A549 (cell line): ENCODE results near the gene PRSS21. TPM values are rescaled to one million over a fixed set of nuclear protein-coding genes. Genes with fewer than 3 reads are reported as not detected.

Source experiments
- ATAC-seq, 2 experiments: fragments of 200-7000 bp in 1 of 2; fragments of >200 bp in 1 of 2; cut with Nextera tagmentation in 1 of 2; cut with Tn5 transposase in 1 of 2; 3 replicates each; pipeline versions ENCODE4 v1.8.0 to v1.9.1; 2018 to 2020; ENCODE audit warnings: mild to moderate bottlenecking in 1 of 2, moderate library complexity in 1 of 2
- CTCF ChIA-PET: fragments of 300-600 bp; sonication (Branson Sonifier 250); formaldehyde crosslinking; extraction: SDS; loops from one replicate; lab custom pipeline; 2021; ENCODE audit warnings: antibody characterized with exemption, inconsistent platforms; lab: Yijun Ruan, JAX
- POLR2A ChIA-PET: fragments of 350-600 bp; formaldehyde crosslinking; extraction: SDS; loops from one replicate; lab custom pipeline; 2021; ENCODE audit warnings: antibody characterized with exemption, inconsistent platforms; lab: Yijun Ruan, JAX
- DNase-seq, 2 experiments: peaks; one replicate each; pipeline versions ENCODE4 v3.0.0 to v3.0.0-alpha.2; 2011 to 2016; ENCODE audit warnings: low read depth in 1 of 2, low spot score in 1 of 2
- FAIRE-seq: peaks from 2 replicates; lab custom pipeline; 2011; peaks lifted over from hg19 to GRCh38; lab: Jason Lieb, UNC
- H3K27ac ChIP-seq, 2 experiments: fragments of >200 bp; sonication (Bioruptor Twin); formaldehyde crosslinking; 3 replicates each; pipeline ENCODE4 v1.5.1; 2016 to 2017
- H3K4me1 ChIP-seq: fragments of >200 bp; sonication (Bioruptor Twin); formaldehyde crosslinking; 3 replicates; pipeline ENCODE4 v1.6.1; 2016
- H3K4me2 ChIP-seq: fragments of >200 bp; sonication (Bioruptor Twin); formaldehyde crosslinking; 3 replicates; pipeline ENCODE4 v1.6.1; 2016
- H3K4me3 ChIP-seq: fragments of >200 bp; sonication (Bioruptor Twin); formaldehyde crosslinking; 3 replicates; pipeline ENCODE4 v1.5.1; 2016
- H3K9me3 ChIP-seq: fragments of >200 bp; sonication (Bioruptor Twin); formaldehyde crosslinking; 3 replicates; pipeline ENCODE4 v1.6.1; 2016
- CBX2 ChIP-seq: fragments of 200-600 bp; sonication (generic); IDR thresholded peaks from 2 replicates; pipeline ENCODE4 v1.6.1; 2016; ENCODE audit warnings: low read depth, mild to moderate bottlenecking, borderline replicate concordance
- CHD2 ChIP-seq: fragments of 150-350 bp; IDR thresholded peaks from 2 replicates; pipeline ENCODE4 v1.6.1; 2014; ENCODE audit warnings: low read length; ENCODE audit not compliant: partially characterized antibody
- EP300 ChIP-seq, 2 experiments: fragments of >200 bp; sonication (Bioruptor Twin); formaldehyde crosslinking; IDR thresholded peaks; 2 replicates in 1 of 2; 3 replicates in 1 of 2; pipeline ENCODE4 v1.6.1; 2016 to 2017
- ESRRA ChIP-seq: fragments of 150-350 bp; IDR thresholded peaks from 2 replicates; pipeline ENCODE4 v1.6.1; 2014; ENCODE audit warnings: mild to moderate bottlenecking, low read length, borderline replicate concordance
- GATA3 ChIP-seq: IDR thresholded peaks from 2 replicates; pipeline ENCODE4 v1.6.1; 2012; ENCODE audit warnings: borderline replicate concordance
- HOXB13 ChIP-seq: fragments of 250-450 bp; sonication (Bioruptor Pico); IDR thresholded peaks from 2 replicates; pipeline ENCODE4 v1.5.0; 2020; ENCODE audit warnings: low read depth, mild to moderate bottlenecking, moderate library complexity
- POLR2AphosphoS2 ChIP-seq: conservative IDR thresholded peaks from 2 replicates; pipeline ENCODE4 v1.6.1; 2012; ENCODE audit warnings: low read length, improper control_type of control experiment, inconsistent platforms
- RARB ChIP-seq: fragments of 250-450 bp; sonication (Bioruptor Pico); IDR thresholded peaks from 2 replicates; pipeline ENCODE4 v1.8.0; 2021; ENCODE audit warnings: mild to moderate bottlenecking, moderate library complexity
- SMC3 ChIP-seq: fragments of >200 bp; sonication (Bioruptor Twin); formaldehyde crosslinking; IDR thresholded peaks from 3 replicates; pipeline ENCODE4 v1.6.1; 2018; ENCODE audit warnings: inconsistent platforms
- SREBF2 ChIP-seq: fragments of 450-650 bp; IDR thresholded peaks from 2 replicates; pipeline ENCODE4 v1.6.1; 2014; ENCODE audit warnings: mild to moderate bottlenecking, moderate library complexity
- TFCP2L1 ChIP-seq: fragments of 250-450 bp; sonication (Bioruptor Pico); IDR thresholded peaks from 2 replicates; pipeline ENCODE4 v1.5.0; 2021; ENCODE audit warnings: mild to moderate bottlenecking
- TP53 ChIP-seq: fragments of 250-450 bp; sonication (Bioruptor Pico); IDR thresholded peaks from 2 replicates; pipeline ENCODE4 v1.5.0; 2021; ENCODE audit warnings: mild to moderate bottlenecking, moderate library complexity
- ZC3H11A ChIP-seq: fragments of 450-650 bp; IDR thresholded peaks from 2 replicates; pipeline ENCODE4 v1.6.1; 2014; ENCODE audit warnings: antibody characterized with exemption, mild to moderate bottlenecking
- WGBS: methylation state at CpG from one replicate; pipeline ENCODE4 v1.1.6; 2017; ENCODE audit errors: missing lambda C conversion rate; 5-methylcytosine and 5-hydroxymethylcytosine counted together
- polyA plus RNA-seq, 4 experiments: library from polyadenylated mRNA; depleted of rRNA in 3 of 4; stranded (reverse); fragments of >200 nt; fragmentation: RNase III in 1 of 4; extraction: RNeasy Plus Mini Kit Qiagen cat#74134 plus additional on column Dnase treatment in 1 of 4; gene quantifications; 2 replicates in 3 of 4; 3 replicates in 1 of 4; pipeline ENCODE4 v1.2.3, GENCODE V29; 2011 to 2017
- TF ChIP-seq, protein P1 (sequence below): fragments of >200 bp; sonication (Bioruptor Twin); formaldehyde crosslinking; IDR thresholded peaks from 3 replicates; pipeline ENCODE4 v1.5.1; 2016
- TF ChIP-seq, protein P2 (sequence below): fragments of 250-450 bp; sonication (Bioruptor Pico); IDR thresholded peaks from 2 replicates; pipeline ENCODE4 v1.5.0; 2021; ENCODE audit warnings: mild to moderate bottlenecking, moderate library complexity, borderline replicate concordance

Gene PRSS21
- polyA plus RNA-seq, 2 of the 4 experiments (the other 2 are of a cell fraction), result 0.12 to 0.23 TPM

DNA sequence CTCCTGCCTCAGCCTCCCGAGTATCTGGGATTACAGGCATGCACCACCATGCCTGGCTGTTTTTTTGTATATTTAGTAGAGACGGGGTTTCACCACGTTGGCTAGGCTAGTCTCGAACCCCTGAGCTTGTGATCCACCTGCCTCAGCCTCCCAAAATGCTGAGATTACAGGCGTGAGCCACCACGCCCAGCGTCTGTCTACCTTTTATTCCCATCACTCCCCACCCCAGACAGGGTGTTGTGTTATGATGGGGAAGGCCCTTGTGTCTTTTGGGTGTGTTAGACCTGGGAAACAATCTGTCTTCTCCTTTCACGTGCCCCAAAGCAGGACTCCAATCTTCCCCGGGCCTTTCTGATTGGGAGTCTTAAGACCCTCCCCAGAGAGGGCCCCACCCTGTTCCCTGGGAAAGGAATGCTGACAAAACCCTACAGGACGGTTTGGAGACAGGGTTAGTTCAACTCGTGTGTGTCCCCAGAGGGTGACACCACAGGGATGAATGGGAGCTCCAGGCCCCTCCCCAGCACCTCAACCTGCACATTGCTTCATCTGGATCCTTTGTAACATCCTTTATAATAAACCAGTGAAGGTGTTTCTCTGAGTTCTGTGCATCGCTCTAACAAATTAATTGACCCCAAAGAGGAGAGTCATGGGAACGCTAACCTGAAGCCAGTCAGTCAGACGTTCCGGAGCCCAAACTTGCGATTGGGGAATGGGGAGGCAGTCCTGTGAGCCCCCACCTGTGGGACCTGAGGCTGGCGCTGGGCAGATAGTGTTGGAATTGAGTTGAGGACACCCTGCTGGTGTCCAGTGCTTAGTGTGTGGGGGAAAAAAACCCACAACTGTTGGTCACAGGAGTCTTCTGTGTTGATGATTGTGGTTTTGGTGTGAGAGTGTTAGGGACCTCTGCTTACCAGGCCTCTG, 36.8 kb upstream of the PRSS21 start:
- no peak for DNase-seq
- H3K4me2 ChIP-seq, result no peak overlapping the region
- ChIA-PET CTCF (interaction anchor here (0.8 to 3.2 kb wide), 3 partner anchors 9 to 88 kb away, joined by 3 to 11 read pairs (median 4); no protein-coding TSS in a partner anchor), POLR2A (no interaction called here)
- ATAC-seq, result no peak
- TF ChIP-seq POLR2AphosphoS2, result no peak
- TF ChIP-seq EP300 (IDR thresholded peaks at IDR 0.05), result no peak
- TF ChIP-seq TFCP2L1 (CRISPR knock-in tag), result no peak
- TF ChIP-seq, protein P1, sequence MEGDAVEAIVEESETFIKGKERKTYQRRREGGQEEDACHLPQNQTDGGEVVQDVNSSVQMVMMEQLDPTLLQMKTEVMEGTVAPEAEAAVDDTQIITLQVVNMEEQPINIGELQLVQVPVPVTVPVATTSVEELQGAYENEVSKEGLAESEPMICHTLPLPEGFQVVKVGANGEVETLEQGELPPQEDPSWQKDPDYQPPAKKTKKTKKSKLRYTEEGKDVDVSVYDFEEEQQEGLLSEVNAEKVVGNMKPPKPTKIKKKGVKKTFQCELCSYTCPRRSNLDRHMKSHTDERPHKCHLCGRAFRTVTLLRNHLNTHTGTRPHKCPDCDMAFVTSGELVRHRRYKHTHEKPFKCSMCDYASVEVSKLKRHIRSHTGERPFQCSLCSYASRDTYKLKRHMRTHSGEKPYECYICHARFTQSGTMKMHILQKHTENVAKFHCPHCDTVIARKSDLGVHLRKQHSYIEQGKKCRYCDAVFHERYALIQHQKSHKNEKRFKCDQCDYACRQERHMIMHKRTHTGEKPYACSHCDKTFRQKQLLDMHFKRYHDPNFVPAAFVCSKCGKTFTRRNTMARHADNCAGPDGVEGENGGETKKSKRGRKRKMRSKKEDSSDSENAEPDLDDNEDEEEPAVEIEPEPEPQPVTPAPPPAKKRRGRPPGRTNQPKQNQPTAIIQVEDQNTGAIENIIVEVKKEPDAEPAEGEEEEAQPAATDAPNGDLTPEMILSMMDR, result no peak
- TF ChIP-seq TP53 (CRISPR knock-in tag), result no peak
- TF ChIP-seq ZC3H11A, result no peak
- TF ChIP-seq, protein P2, sequence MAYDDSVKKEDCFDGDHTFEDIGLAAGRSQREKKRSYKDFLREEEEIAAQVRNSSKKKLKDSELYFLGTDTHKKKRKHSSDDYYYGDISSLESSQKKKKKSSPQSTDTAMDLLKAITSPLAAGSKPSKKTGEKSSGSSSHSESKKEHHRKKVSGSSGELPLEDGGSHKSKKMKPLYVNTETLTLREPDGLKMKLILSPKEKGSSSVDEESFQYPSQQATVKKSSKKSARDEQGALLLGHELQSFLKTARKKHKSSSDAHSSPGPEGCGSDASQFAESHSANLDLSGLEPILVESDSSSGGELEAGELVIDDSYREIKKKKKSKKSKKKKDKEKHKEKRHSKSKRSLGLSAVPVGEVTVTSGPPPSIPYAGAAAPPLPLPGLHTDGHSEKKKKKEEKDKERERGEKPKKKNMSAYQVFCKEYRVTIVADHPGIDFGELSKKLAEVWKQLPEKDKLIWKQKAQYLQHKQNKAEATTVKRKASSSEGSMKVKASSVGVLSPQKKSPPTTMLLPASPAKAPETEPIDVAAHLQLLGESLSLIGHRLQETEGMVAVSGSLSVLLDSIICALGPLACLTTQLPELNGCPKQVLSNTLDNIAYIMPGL, result no peak
- no peak for TF ChIP-seq RARB (CRISPR knock-in tag)
- no peak for TF ChIP-seq SREBF2
- TF ChIP-seq CBX2, result no peak
- peaks cover 16% of the 10 kb centered on the region for H3K4me1 ChIP-seq
- FAIRE-seq, result no peak
- no peak overlapping the region for H3K27ac ChIP-seq
- no peaks in the 10 kb centered on the region for H3K9me3 ChIP-seq
- 78% methylated on average over 17 of the region's 17 CpGs for WGBS
- H3K4me3 ChIP-seq, result no peak overlapping the region

DNA sequence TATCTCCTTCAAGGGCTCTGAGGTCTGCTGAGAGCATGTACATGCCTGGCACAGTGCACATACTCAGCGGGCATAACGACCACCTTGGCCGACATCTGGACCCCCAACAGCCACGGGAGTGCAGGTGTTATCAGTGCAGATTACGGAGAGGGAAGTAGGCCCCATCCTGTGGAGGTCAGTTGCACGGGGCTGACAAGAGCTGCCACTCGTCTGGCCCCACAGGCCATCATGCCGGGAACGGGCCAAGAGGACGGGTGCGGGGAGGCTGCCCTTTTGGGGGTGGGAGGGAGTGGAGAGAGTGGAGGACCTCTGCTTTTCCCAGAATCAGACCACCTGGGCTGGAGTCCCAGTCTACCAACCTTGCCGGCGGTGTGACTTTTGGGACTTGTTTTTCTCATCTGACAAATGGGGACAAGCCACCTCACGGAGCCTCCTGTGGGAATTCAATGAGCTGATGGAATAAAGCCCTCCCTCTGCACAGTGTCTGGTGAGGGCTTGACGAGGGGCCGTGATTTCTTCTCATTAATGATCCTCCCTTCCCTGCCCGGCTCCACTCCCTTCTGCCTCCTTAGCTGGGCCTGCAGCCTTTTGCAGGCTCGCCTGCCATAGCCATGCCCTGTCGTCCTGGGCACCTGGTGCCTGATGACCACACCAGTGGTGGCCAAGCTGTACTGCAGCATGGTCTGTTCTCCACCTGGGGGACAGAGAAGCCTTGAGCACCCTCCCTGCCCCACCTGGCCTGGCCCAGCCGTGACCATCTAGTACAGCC, 34.3 kb upstream of the PRSS21 start:
- Histone ChIP-seq H3K4me2 (no peak overlapping the region), H3K27ac (no peak overlapping the region), H3K4me1 (peaks cover 8% of the 10 kb centered on the region), H3K4me3 (no peak overlapping the region), H3K9me3 (no peaks in the 10 kb centered on the region)
- TF ChIP-seq RARB (CRISPR knock-in tag) (no peak), HOXB13 (no peak), CHD2 (no peak), ESRRA (no peak), GATA3 (no peak), SMC3 (no peak)
- 89% methylated on average over 17 of the region's 20 CpGs for WGBS
- POLR2A ChIA-PET, result no interaction called here
- ATAC-seq, result peak; percentile 66 to 77
- FAIRE-seq, result no peak
- CTCF ChIA-PET, result interaction anchor here (0.9 to 3.8 kb wide), 8 partner anchors 9 to 88 kb away, joined by 3 to 17 read pairs (median 6); no protein-coding TSS in a partner anchor
- DNase-seq, result no peak
